GM12878 (cell line): Measurements from ENCODE around the gene FRMD8. TPM values are rescaled to one million over a fixed set of nuclear protein-coding genes. Genes with fewer than 3 reads are reported as not detected.

Experiments used
- ATAC-seq: fragments of 200-7000 bp; cut with Tn5 transposase; 3 replicates; pipeline ENCODE4 v1.9.1; 2020; ENCODE audit warnings: mild to moderate bottlenecking, moderate library complexity
- BruUV-seq: library from RNA; stranded (reverse); fragments of 400-500 nt; replicated peaks from 2 replicates; lab custom pipeline; 2021; lab: Mats Ljungman, UMichigan
- CTCF ChIA-PET: fragments of 300-600 bp; sonication (Branson Sonifier 250); formaldehyde crosslinking; extraction: SDS; loops from one replicate; lab custom pipeline; 2021; ENCODE audit warnings: inconsistent platforms; lab: Yijun Ruan, JAX
- POLR2A ChIA-PET: fragments of 350-600 bp; formaldehyde crosslinking; extraction: SDS; loops from one replicate; lab custom pipeline; 2021; ENCODE audit warnings: inconsistent platforms; lab: Charles Lee
- RAD21 ChIA-PET: fragments of 300-600 bp; sonication (Branson Sonifier 250); formaldehyde crosslinking; loops from one replicate; lab custom pipeline; 2023; ENCODE audit warnings: antibody characterized with exemption; ENCODE audit not compliant: unreplicated experiment; lab: Charles Lee
- SMC1A ChIA-PET: fragments of 300-600 bp; sonication (Branson Sonifier 250); formaldehyde crosslinking; loops from one replicate; lab custom pipeline; 2023; ENCODE audit not compliant: unreplicated experiment, uncharacterized antibody; lab: Charles Lee
- DNase-seq: peaks from one replicate; pipeline ENCODE4 v3.0.0-alpha.2; 2011; ENCODE audit warnings: low read depth, low spot score
- FAIRE-seq: peaks from 3 replicates; lab custom pipeline; 2011; peaks lifted over from hg19 to GRCh38; lab: Jason Lieb, UNC
- H2AFZ ChIP-seq: 2 replicates; pipeline ENCODE4 v1.6.0; 2011; ENCODE audit warnings: low read depth, low read length, control low read depth; ENCODE audit not compliant: control insufficient read depth
- H3K27ac ChIP-seq: 2 replicates; pipeline ENCODE4 v1.5.1; 2011; ENCODE audit warnings: control low read depth; ENCODE audit not compliant: control insufficient read depth, insufficient read depth
- H3K27me3 ChIP-seq, 2 experiments: replicated peaks in 1 of 2; 2 replicates each; pipeline versions ENCODE4 v1.6.0 to v1.6.1; 2011; ENCODE audit warnings: low read length in 1 of 2; ENCODE audit not compliant: control insufficient read depth in 2 of 2, insufficient read depth in 2 of 2
- H3K36me3 ChIP-seq, 2 experiments: 2 replicates each; pipeline ENCODE4 v1.5.1; 2011; ENCODE audit warnings: low read length in 1 of 2; ENCODE audit not compliant: control insufficient read depth in 2 of 2, insufficient read depth in 2 of 2
- H3K4me1 ChIP-seq: 2 replicates; pipeline ENCODE4 v1.6.1; 2011; ENCODE audit warnings: mild to moderate bottlenecking, low read length, moderate library complexity, mixed read lengths; ENCODE audit not compliant: control insufficient read depth, insufficient read depth
- H3K4me2 ChIP-seq: 2 replicates; pipeline ENCODE4 v1.6.0; 2011; ENCODE audit warnings: control low read depth; ENCODE audit not compliant: control insufficient read depth, insufficient read depth
- H3K4me3 ChIP-seq: fragments of 200-600 bp; sonication (generic); 2 replicates; pipeline ENCODE4 v1.5.1; 2016
- H3K79me2 ChIP-seq: 2 replicates; pipeline ENCODE4 v1.6.0; 2011; ENCODE audit warnings: low read length; ENCODE audit not compliant: control insufficient read depth, insufficient read depth
- H3K9ac ChIP-seq: 2 replicates; pipeline ENCODE4 v1.8.0; 2011; ENCODE audit warnings: low read length, control low read depth, mixed read lengths; ENCODE audit not compliant: control insufficient read depth, insufficient read depth
- H3K9me3 ChIP-seq: replicated peaks from 3 replicates; pipeline ENCODE4 v1.5.1; 2011; ENCODE audit warnings: mild to moderate bottlenecking, low read length; ENCODE audit not compliant: control insufficient read depth, insufficient read depth
- H4K20me1 ChIP-seq: 2 replicates; pipeline ENCODE4 v1.6.0; 2011; ENCODE audit not compliant: control insufficient read depth, insufficient read depth
- SPI1 ChIP-seq: IDR thresholded peaks from 2 replicates; pipeline ENCODE4 v1.6.1; 2011; ENCODE audit warnings: low read depth, mild to moderate bottlenecking, low read length, moderate library complexity, borderline replicate concordance; ENCODE audit not compliant: insufficient read depth
- WGBS: methylation state at CpG from one replicate; pipeline ENCODE4 v1.1.6; 2016; ENCODE audit warnings: low lambda C conversion rate; ENCODE audit not compliant: insufficient replicate concordance, insufficient coverage; ENCODE audit errors: missing lambda C conversion rate; 5-methylcytosine and 5-hydroxymethylcytosine counted together
- in situ Hi-C: fragments of 300-500 bp; cut with MboI; formaldehyde crosslinking; loops from 9 replicates; pipeline ENCODE4 v1.14.3; 2018; ENCODE audit warnings: mixed read lengths
- intact Hi-C: fragments of 100-400 bp; cut with micrococcal nuclease; formaldehyde crosslinking; loops from one replicate; pipeline ENCODE4 v1.14.2; 2022; ENCODE audit not compliant: unreplicated experiment
- polyA plus RNA-seq, 11 experiments: library from polyadenylated mRNA; depleted of rRNA in 4 of 11; unstranded in 6 of 11; stranded (reverse) in 5 of 11; fragments of >200 nt; fragmentation: Nextera tagmentation in 4 of 11; fragmentation: Illumina TruSeq in 1 of 11; extraction: Ambion mirVana in 4 of 11; extraction: Trizol in 1 of 11; gene quantifications; 1 replicate in 1 of 11; 2 replicates in 10 of 11; pipeline versions ENCODE4 v1.2.1 to v1.2.3, GENCODE V29; 2011 to 2016; ENCODE audit warnings: inconsistent platforms in 2 of 11, missing spikeins in 2 of 11, low read depth in 1 of 11
- total RNA-seq, 4 experiments: library from RNA; depleted of rRNA in 3 of 4; stranded (reverse); fragments of >200 nt in 3 of 4; fragmentation: Illumina TruSeq in 1 of 4; extraction: Trizol in 1 of 4; gene quantifications; 2 replicates each; pipeline versions ENCODE4 v1.2.1 to v1.2.3, GENCODE V29; 2013 to 2021
- TF ChIP-seq, protein P1 (sequence below): fragments of 450-650 bp; conservative IDR thresholded peaks from 2 replicates; pipeline ENCODE4 v1.6.1; 2017; ENCODE audit warnings: mild to moderate bottlenecking, moderate library complexity

The FRMD8 gene
- total and polyA plus RNA-seq, 10 of the 15 experiments (the other 5 are each of a cell fraction or from before 2014, with no cell fraction given) = 8.3 to 69.4 (median 28.0) TPM

DNA sequence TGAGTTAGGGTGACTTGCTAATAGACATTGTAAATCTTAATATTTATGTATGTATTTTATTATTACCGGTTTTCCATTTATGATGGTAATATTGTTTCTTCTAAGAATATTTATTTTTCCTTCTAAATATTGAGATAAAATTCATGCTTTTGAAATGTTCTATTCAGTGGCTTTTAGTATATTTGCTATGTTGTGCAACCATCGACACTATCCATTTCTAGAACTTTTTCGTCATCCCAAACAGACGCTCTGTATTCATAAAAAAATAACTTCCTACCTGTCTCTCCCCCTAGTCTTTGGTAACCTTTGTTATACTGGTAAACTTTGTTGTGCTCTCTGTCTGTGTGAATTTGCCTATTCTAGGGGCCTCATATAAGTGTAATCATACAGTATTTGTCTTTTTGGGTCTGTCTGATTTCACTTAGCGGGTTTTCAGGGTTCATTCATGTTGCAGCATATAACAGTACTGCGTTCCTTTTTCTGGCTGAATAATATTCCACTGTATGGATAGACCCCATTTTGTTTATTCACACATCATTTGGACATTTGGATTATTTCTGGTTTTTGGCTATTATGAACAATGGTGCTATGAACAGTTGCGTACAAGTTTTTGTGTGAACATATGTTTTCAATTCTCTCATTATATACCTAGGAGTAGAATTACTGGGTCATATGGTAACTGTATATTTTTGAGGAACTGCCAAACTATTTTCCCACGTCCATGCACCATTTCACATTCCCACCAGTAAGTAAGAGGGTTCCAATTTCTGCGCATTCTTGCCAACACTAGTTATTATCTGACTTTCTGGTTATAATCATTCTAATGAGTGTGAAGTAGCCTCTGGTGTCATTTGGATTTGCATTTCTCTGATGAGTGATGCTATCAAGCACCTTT, 52.1 kb downstream of the FRMD8 start:
- RAD21 ChIA-PET = no interaction called here
- ATAC-seq (no peak), DNase-seq (no peak)
- H3K9me3 ChIP-seq = no peaks in the 10 kb centered on the region
- H3K9ac ChIP-seq = no peak overlapping the region
- no peak overlapping the region for H2AFZ ChIP-seq
- 87% methylated on average over 9 of the region's 9 CpGs for WGBS
- POLR2A ChIA-PET = interaction anchor here (0.7 to 1.2 kb wide), 3 partner anchors 18 to 62 kb away, joined by 3 to 4 read pairs (median 3); no protein-coding TSS in a partner anchor
- H3K27me3 ChIP-seq = no peaks in the 10 kb centered on the region
- SMC1A ChIA-PET = interaction anchor here (0.6 to 2.7 kb wide), 3 partner anchors 18 to 1106 kb away, joined by 3 to 12 read pairs (median 4); no protein-coding TSS in a partner anchor
- BruUV-seq = no TSS peak
- H3K4me2 ChIP-seq = no peak overlapping the region
- H4K20me1 ChIP-seq = no peaks in the 10 kb centered on the region
- no peak overlapping the region; the same call in 1 of the 2 replicates for H3K4me3 ChIP-seq
- 0 out of 2 replicates have a peak, but pooled peaks have one; percentile 24 for TF ChIP-seq SPI1
- TF ChIP-seq, protein P1, sequence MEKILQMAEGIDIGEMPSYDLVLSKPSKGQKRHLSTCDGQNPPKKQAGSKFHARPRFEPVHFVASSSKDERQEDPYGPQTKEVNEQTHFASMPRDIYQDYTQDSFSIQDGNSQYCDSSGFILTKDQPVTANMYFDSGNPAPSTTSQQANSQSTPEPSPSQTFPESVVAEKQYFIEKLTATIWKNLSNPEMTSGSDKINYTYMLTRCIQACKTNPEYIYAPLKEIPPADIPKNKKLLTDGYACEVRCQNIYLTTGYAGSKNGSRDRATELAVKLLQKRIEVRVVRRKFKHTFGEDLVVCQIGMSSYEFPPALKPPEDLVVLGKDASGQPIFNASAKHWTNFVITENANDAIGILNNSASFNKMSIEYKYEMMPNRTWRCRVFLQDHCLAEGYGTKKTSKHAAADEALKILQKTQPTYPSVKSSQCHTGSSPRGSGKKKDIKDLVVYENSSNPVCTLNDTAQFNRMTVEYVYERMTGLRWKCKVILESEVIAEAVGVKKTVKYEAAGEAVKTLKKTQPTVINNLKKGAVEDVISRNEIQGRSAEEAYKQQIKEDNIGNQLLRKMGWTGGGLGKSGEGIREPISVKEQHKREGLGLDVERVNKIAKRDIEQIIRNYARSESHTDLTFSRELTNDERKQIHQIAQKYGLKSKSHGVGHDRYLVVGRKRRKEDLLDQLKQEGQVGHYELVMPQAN = no peak
- TF ChIP-seq, all 136 proteins: peak for 1
- FAIRE-seq = no peak
- Histone ChIP-seq H3K27ac (peak overlapping the region; percentile 26), H3K4me1 (peaks cover 52% of the 10 kb centered on the region), H3K79me2 (peaks cover 62% of the 10 kb centered on the region), H3K36me3 (peaks cover 2 to 17% of the 10 kb centered on the region in 2 experiments)
- CTCF ChIA-PET = interaction anchor here (0.7 kb wide), 1 partner anchor 30 kb away, joined by 3 read pairs; no protein-coding TSS in a partner anchor
- intact Hi-C loops = no loop called here
- in situ Hi-C loops = no loop called here
